Adrenal gland (tissue), 5 donors: Measurements from ENCODE around the gene CDKAL1.

Experiments used
- POLR2A ChIP-seq, 2 donors: fragments of 450-650 bp; IDR thresholded peaks; one replicate each; pipeline ENCODE4 v1.6.1; 2017; ENCODE audit warnings: antibody characterized with exemption in 2 of 2, mild to moderate bottlenecking in 2 of 2, moderate library complexity in 1 of 2
- TF ChIP-seq, protein P1 (sequence below), 6 experiments: fragments of 450-650 bp in 4 of 6; fragments of 200-600 bp in 2 of 6; sonication (generic) in 1 of 6; IDR thresholded peaks; 1 replicate in 5 of 6; 2 replicates in 1 of 6; pipeline versions ENCODE4 v1.5.1 to v1.8.0; 2016 to 2021; ENCODE audit warnings: antibody characterized with exemption in 6 of 6, mild to moderate bottlenecking in 2 of 6, moderate library complexity in 1 of 6
- donor health status: DM: no; HTN: no; CAD: no.

DNA sequence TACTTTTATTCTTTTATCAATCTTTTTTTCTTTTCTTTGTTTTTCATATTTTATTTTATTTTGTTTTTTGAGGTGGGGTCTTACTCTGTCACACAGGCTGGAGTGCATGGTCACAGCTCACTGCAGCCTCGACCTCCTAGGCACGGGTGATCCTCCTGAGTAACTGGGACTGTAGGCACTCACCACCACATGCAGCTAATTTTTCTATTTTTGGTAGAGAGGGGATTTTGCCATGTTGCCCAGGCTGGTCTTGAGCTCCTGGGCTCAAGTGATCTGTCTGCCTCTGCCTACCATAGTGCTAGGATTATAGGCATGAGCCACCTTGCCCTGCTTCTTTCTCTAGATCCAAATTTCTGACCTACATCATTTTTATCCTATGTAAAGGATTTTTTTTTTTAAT is 153.2 kb downstream of the CDKAL1 start:
- TF ChIP-seq, protein P1, sequence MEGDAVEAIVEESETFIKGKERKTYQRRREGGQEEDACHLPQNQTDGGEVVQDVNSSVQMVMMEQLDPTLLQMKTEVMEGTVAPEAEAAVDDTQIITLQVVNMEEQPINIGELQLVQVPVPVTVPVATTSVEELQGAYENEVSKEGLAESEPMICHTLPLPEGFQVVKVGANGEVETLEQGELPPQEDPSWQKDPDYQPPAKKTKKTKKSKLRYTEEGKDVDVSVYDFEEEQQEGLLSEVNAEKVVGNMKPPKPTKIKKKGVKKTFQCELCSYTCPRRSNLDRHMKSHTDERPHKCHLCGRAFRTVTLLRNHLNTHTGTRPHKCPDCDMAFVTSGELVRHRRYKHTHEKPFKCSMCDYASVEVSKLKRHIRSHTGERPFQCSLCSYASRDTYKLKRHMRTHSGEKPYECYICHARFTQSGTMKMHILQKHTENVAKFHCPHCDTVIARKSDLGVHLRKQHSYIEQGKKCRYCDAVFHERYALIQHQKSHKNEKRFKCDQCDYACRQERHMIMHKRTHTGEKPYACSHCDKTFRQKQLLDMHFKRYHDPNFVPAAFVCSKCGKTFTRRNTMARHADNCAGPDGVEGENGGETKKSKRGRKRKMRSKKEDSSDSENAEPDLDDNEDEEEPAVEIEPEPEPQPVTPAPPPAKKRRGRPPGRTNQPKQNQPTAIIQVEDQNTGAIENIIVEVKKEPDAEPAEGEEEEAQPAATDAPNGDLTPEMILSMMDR (IDR thresholded peaks at IDR 0.05), result no peak
- no peak for TF ChIP-seq POLR2A (IDR thresholded peaks at IDR 0.05)
